ENCODE results near the gene PLCB1.

PLCB1 gene

GRCh38 chr20:8205996-8206395, 73.9 kb downstream of the PLCB1 start:
- H3K27me3 ChIP-seq: no peaks in the 10 kb centered on the region
- H3K9ac ChIP-seq: no peak overlapping the region
- no peak overlapping the region for H3K27ac ChIP-seq
- peaks cover 39% of the 10 kb centered on the region for H3K4me1 ChIP-seq
- no peak overlapping the region for H3K4me3 ChIP-seq
- H3K4me2 ChIP-seq: no peak overlapping the region
- no peaks in the 10 kb centered on the region for H3K36me3 ChIP-seq
- no peaks in the 10 kb centered on the region for H4K20me1 ChIP-seq
- no peak for TF ChIP-seq Cebpa-rat (IDR thresholded peaks at IDR 0.05)
- H3K9me3 ChIP-seq: no peaks in the 10 kb centered on the region

- Histone ChIP-seq H3K4me3 (no peak overlapping the region), H3K4me2 (peak overlapping the region; percentile 61), H3K36me3 (no peaks in the 10 kb centered on the region), H3K27ac (peak overlapping the region; percentile 2; the same call in 1 of the 2 replicates), H3K27me3 (no peaks in the 10 kb centered on the region), H3K9me3 (peaks cover 5% of the 10 kb centered on the region; the same call in 1 of the 2 replicates), H4K20me1 (no peaks in the 10 kb centered on the region), H3K4me1 (peaks cover 46% of the 10 kb centered on the region), H3K9ac (no peak overlapping the region)
- no peak for TF ChIP-seq Cebpa-rat (IDR thresholded peaks at IDR 0.05)
Observed at GRCh38 chr20:8208226-8208625, 76.2 kb downstream of the PLCB1 start.

DNA sequence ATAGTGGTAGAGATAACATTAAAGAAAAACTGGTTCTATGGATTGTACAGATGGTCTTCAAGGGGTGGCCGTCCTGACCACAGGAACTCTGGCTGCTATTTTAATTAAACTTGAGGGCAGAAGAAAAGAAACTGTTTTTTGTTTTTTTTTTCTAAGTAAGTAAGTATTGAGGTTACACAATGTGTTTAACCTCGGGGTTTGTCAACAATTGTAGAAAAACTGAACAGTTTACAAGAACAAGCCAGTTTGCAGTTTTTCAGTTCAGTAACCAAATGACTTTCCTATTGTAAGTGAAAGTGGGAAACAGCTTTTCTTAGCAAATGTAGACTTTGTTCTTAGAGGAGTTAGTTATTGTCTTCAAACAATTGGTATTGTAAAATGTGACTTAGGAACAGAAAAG, 77.0 kb downstream of the PLCB1 start:
- Histone ChIP-seq H3K27ac (peak overlapping the region; percentile 75), H3K4me1 (peaks cover 54% of the 10 kb centered on the region), H3K9ac (peak overlapping the region; percentile 46; the same call in 1 of the 2 replicates), H3K4me2 (peak overlapping the region; percentile 61), H3K4me3 (no peak overlapping the region), H3K9me3 (peaks cover 5% of the 10 kb centered on the region; the same call in 1 of the 2 replicates), H4K20me1 (no peaks in the 10 kb centered on the region), H3K27me3 (no peaks in the 10 kb centered on the region), H3K36me3 (no peaks in the 10 kb centered on the region)
- no peak for TF ChIP-seq Cebpa-rat (IDR thresholded peaks at IDR 0.05)

- Histone ChIP-seq H3K27ac (no peak overlapping the region), H3K4me2 (no peak overlapping the region; the same call in 1 of the 2 replicates), H3K4me1 (peaks cover 69% of the 10 kb centered on the region), H3K27me3 (no peaks in the 10 kb centered on the region), H3K9me3 (peaks cover 5% of the 10 kb centered on the region; the same call in 1 of the 2 replicates), H3K9ac (no peak overlapping the region), H3K36me3 (no peaks in the 10 kb centered on the region), H4K20me1 (no peaks in the 10 kb centered on the region), H3K4me3 (no peak overlapping the region)
- TF ChIP-seq Cebpa-rat (IDR thresholded peaks at IDR 0.05): no peak
Observed at GRCh38 chr20:8210749-8211148, 78.7 kb downstream of the PLCB1 start.

DNA sequence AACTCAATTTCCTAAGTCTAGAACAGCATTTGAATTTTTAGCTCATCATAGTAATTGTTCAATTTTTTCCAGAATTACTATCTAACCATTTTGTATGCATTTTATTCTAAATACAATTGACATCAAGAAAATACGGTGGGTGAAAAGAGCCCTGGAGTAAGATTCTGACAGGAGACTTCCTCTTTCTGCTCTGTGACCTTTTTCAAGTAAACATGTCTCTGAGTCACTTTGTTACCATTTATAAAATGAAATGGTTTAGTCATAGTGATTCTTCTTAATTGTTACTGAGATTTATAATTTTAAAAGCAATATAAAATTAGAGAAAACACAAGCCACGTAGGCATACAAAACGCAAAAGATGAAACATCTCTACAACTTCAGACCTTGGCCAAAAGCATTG, 80.2 kb downstream of the PLCB1 start:
- TF ChIP-seq Cebpa-rat (IDR thresholded peaks at IDR 0.05): no peak
- Histone ChIP-seq H3K4me2 (no peak overlapping the region), H3K27me3 (no peaks in the 10 kb centered on the region), H3K36me3 (no peaks in the 10 kb centered on the region), H3K27ac (no peak overlapping the region), H3K4me1 (peaks cover 67% of the 10 kb centered on the region), H3K9ac (no peak overlapping the region), H4K20me1 (no peaks in the 10 kb centered on the region), H3K4me3 (no peak overlapping the region), H3K9me3 (peaks cover 5% of the 10 kb centered on the region; the same call in 1 of the 2 replicates)

- Histone ChIP-seq H3K4me1 (peaks cover 57% of the 10 kb centered on the region), H4K20me1 (no peaks in the 10 kb centered on the region), H3K4me3 (peak overlapping the region; percentile 40; the same call in 1 of the 2 replicates), H3K9me3 (peaks cover 5% of the 10 kb centered on the region; the same call in 1 of the 2 replicates), H3K27me3 (no peaks in the 10 kb centered on the region), H3K4me2 (peak overlapping the region; percentile 71), H3K27ac (peak overlapping the region; percentile 68; the same call in 1 of the 2 replicates), H3K9ac (no peak overlapping the region; the same call in 1 of the 2 replicates), H3K36me3 (no peaks in the 10 kb centered on the region)
- TF ChIP-seq Cebpa-rat (IDR thresholded peaks at IDR 0.05): no peak
Observed at GRCh38 chr20:8213270-8213669, 81.2 kb downstream of the PLCB1 start.

- H3K9me3 ChIP-seq: peaks cover 5% of the 10 kb centered on the region; the same call in 1 of the 2 replicates
- H3K36me3 ChIP-seq: no peaks in the 10 kb centered on the region
- peaks cover 49% of the 10 kb centered on the region for H3K4me1 ChIP-seq
- H4K20me1 ChIP-seq: no peaks in the 10 kb centered on the region
- no peaks in the 10 kb centered on the region for H3K27me3 ChIP-seq
- peak overlapping the region; percentile 51 for H3K9ac ChIP-seq
- TF ChIP-seq Cebpa-rat (IDR thresholded peaks at IDR 0.05): no peak
- peak overlapping the region; percentile 68 for H3K27ac ChIP-seq
- H3K4me2 ChIP-seq: peak overlapping the region; percentile 71
- peak overlapping the region; percentile 40 for H3K4me3 ChIP-seq
Observed at GRCh38 chr20:8213831-8214587, 81.9 kb downstream of the PLCB1 start.

DNA sequence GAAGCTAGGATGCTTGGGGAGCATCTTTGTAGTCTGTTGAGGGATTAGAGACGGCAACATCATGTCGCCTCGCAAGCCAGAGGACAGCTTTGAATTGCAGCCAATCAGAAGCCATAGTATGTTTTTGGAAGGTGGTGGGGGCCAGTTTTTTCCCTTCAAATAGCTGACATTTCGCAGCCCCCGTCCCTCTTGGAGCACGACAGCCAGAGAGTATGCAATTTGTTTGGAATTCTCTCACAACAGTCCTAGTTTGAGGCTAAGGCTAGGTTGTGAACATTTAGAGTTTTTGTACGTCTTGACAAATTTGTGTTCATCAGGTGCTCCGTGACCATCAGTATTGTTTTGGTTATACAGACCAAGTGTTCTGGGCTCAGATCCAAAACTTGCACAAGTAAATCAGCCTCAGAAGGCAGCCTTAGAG, 83.3 kb downstream of the PLCB1 start:
- peaks cover 36% of the 10 kb centered on the region for H3K4me1 ChIP-seq

DNA sequence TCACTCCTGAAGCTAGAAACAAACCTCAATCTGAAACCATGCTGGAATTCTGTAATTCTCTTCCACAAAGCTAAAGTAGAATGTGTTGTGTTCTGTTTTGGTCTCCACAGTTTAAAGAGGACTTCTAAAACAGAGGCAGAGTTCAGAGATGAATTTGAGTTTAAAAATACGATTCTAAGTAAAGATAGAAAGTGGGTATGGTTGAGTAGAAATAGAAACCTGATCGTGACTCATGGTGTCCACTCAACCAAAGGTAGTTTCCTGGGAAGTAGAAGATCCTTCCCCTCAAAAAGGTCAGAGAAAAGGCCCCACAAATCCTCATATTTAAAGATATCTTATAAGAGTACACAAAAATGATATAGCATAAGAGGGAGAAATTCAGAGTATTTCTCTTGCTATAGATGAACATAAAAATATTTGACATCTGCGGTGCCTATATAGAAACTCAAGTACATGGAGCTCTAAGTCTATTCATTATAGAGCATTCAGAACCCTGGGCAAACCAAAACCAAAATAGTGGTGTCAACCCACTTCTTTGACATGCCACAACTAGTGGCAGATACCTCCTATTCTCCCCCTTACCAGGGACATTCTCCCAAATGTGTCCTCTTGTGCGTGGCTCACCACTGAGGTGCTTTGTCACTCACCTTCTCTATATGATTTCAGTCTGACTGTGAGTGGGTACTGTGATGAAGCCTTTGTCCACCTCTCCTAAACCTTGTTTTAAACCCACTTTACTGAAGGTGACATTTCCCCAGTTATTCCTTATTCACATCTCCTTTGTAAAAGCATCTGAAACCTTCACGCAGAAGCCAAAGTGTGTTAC, 84.5 kb downstream of the PLCB1 start:
- H3K9me3 ChIP-seq: peaks cover 5% of the 10 kb centered on the region; the same call in 1 of the 2 replicates
- peaks cover 7% of the 10 kb centered on the region; the same call in 1 of the 2 replicates for H3K36me3 ChIP-seq
- H3K4me1 ChIP-seq: peaks cover 27% of the 10 kb centered on the region
- no peak overlapping the region for H3K27ac ChIP-seq
- no peaks in the 10 kb centered on the region for H3K27me3 ChIP-seq
- no peak for TF ChIP-seq Cebpa-rat (IDR thresholded peaks at IDR 0.05)
- H3K4me2 ChIP-seq: no peak overlapping the region
- no peaks in the 10 kb centered on the region for H4K20me1 ChIP-seq
- H3K4me3 ChIP-seq: no peak overlapping the region
- H3K9ac ChIP-seq: no peak overlapping the region

More for the DNA sequence above, 83.3 kb downstream of the PLCB1 start:
- no peak overlapping the region for H3K4me3 ChIP-seq
- no peak for TF ChIP-seq Cebpa-rat (IDR thresholded peaks at IDR 0.05)
- H3K9ac ChIP-seq: no peak overlapping the region
- peaks cover 3% of the 10 kb centered on the region; the same call in 1 of the 2 replicates for H3K36me3 ChIP-seq
- H4K20me1 ChIP-seq: no peaks in the 10 kb centered on the region
- no peaks in the 10 kb centered on the region for H3K27me3 ChIP-seq
- H3K4me2 ChIP-seq: 0 out of 2 replicates have a peak overlapping the region, but pooled peaks have one; percentile 7
- no peak overlapping the region for H3K27ac ChIP-seq
- peaks cover 5% of the 10 kb centered on the region; the same call in 1 of the 2 replicates for H3K9me3 ChIP-seq
